GM19099 (cell line): ENCODE measurements around the gene PLIN5.

Experiments used
- POLR2A ChIP-seq: IDR thresholded peaks from 3 replicates; pipeline ENCODE4 v1.6.1; 2011; ENCODE audit warnings: low read depth; ENCODE audit not compliant: insufficient read length; ENCODE audit errors: extremely low read depth

Gene PLIN5

GRCh38 chr19:4482721-4483364 is 52.2 kb downstream of the PLIN5 start:
- no peak for TF ChIP-seq POLR2A

GRCh38 chr19:4477034-4477801 is 57.8 kb downstream of the PLIN5 start:
- TF ChIP-seq POLR2A = no peak

- TF ChIP-seq POLR2A = no peak
Measured at GRCh38 chr19:4474514-4475022, 60.5 kb downstream of the PLIN5 start.

GRCh38 chr19:4473763-4474513 is 61.1 kb downstream of the PLIN5 start:
- TF ChIP-seq POLR2A = no peak

GRCh38 chr19:4473011-4473762 is 61.8 kb downstream of the PLIN5 start:
- TF ChIP-seq POLR2A = no peak
